Activated T-cell treated with anti-CD3 and anti-CD28 coated beads, Interleukin-2, amount 50 U/mL, for 4 hours (primary cell): Measurements from ENCODE around the gene SGPL1. TPM values are rescaled to one million over a fixed set of nuclear protein-coding genes. Genes with fewer than 3 reads are reported as not detected.
"Not testable (repeated sequence)": the region's sequence is repeated elsewhere in the genome, so short reads cannot be mapped to it uniquely, and the experiment has no call there.

Experiments
- ATAC-seq, 2 donors: fragments of 200-7000 bp; cut with Tn5 transposase; one replicate each; pipeline ENCODE4 v1.10.0; 2021
- DNase-seq: peaks from one replicate; pipeline ENCODE4 v3.0.0-alpha.2; 2020
- H3K27me3 Mint-ChIP-seq: one replicate; pipeline ENCODE4 v1.8.0; 2021; ENCODE audit warnings: low read depth, mixed read lengths
- H3K36me3 Mint-ChIP-seq: one replicate; pipeline ENCODE4 v1.8.0; 2022; ENCODE audit warnings: mixed read lengths; ENCODE audit not compliant: insufficient read depth
- H3K4me1 Mint-ChIP-seq: one replicate; pipeline ENCODE4 v1.8.0; 2021; ENCODE audit warnings: low read depth, mixed read lengths
- H3K4me3 Mint-ChIP-seq: one replicate; pipeline ENCODE4 v1.8.0; 2021; ENCODE audit warnings: mild to moderate bottlenecking, moderate library complexity, mixed read lengths
- H3K9me3 Mint-ChIP-seq: one replicate; pipeline ENCODE4 v1.8.0; 2021; ENCODE audit warnings: mixed read lengths
- total RNA-seq, 3 donors: library from RNA; stranded (reverse); gene quantifications; one replicate each; pipeline ENCODE4 v1.2.1, GENCODE V29; 2021

The SGPL1 gene
- total RNA-seq, 3 donors from 2014 or later = 71.3 to 98.9 (median 90.5) TPM

DNA sequence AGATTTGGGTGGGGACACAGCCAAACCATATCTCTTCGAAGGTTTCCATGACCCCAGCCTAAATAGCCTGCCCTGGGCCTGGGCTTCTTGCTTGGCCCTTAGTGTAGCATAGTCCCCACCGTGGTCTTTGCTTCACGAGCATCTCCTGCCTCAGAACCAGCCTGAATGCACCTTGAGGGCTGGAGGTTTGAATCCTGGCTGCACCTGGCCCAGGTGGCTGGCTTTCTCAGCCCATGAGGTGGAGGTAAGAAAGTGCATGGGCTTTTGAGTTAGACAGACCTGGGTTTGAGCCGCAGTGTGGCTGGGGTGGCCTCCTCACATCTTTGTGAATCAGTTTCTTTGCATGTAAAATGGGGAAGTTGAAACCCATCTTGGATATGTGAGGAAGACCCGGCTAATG, 96.8 kb downstream of the SGPL1 start:
- Mint-ChIP-seq H3K27me3 (peaks cover 12% of the 10 kb centered on the region), H3K4me1 (no peaks in the 10 kb centered on the region), H3K4me3 (no peak overlapping the region), H3K9me3 (no peaks in the 10 kb centered on the region), H3K36me3 (no peaks in the 10 kb centered on the region)
- no peak for DNase-seq
- no peak for ATAC-seq

DNA sequence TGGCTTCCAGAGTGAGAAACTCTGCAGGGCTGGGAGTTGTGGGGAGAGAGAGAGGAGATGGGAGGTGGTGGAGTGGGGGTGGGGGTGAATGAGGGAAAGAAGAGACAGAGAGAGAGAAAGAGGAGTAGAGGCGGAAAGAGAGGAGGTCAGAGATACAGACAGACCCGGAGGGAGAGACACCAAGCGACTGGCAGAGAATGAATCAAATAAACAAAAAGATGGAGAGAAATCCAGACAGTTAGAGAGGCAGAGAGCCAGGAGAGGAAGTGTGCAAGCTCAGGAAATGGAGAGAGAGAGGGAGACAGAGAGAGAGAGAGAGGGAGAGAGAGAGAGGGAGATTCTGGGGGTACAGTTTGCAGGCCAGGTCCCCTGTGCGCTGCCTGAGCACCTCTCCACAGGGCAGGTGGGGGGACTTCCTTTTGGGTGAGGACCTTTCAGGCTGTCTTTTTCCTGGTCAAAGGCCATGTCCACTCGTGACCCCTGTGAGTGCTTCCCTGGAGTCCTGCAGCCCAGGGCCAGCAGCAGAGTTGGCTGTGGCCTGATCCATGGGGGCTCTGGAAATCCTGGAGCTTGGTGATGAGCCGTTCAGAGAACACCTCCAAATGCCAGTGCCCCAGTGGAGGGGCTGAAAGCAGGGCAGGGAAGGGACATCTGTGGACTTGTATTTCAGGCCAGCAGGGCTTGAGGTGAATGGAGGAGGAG, 97.6 kb downstream of the SGPL1 start:
- DNase-seq = no peak
- Mint-ChIP-seq H3K4me3 (no peak overlapping the region), H3K27me3 (peaks cover 15% of the 10 kb centered on the region), H3K9me3 (no peaks in the 10 kb centered on the region), H3K36me3 (no peaks in the 10 kb centered on the region), H3K4me1 (no peaks in the 10 kb centered on the region)
- ATAC-seq = no peak

DNA sequence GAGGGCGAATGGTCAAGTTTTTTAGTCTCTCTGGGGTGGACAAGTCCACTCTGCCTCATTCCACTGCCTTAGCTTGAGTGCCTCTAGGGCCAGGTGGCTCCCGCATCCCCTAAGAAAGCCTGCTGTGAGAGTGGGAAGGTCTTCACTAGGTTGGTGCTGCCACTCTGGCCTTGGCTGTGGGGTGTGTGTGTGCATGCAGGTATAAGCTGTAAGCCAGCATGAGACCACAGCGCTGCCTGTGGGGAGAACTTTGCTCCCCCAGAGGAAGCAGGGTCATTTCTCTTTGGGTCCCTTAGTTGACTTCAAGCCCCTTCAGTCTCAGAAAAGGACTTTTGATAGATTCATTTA, 98.1 kb downstream of the SGPL1 start:
- H3K27me3 Mint-ChIP-seq = peaks cover 15% of the 10 kb centered on the region
- DNase-seq = no peak
- no peaks in the 10 kb centered on the region for H3K4me1 Mint-ChIP-seq
- H3K36me3 Mint-ChIP-seq = no peaks in the 10 kb centered on the region
- no peaks in the 10 kb centered on the region for H3K9me3 Mint-ChIP-seq
- no peak overlapping the region for H3K4me3 Mint-ChIP-seq
- no peak for ATAC-seq

DNA sequence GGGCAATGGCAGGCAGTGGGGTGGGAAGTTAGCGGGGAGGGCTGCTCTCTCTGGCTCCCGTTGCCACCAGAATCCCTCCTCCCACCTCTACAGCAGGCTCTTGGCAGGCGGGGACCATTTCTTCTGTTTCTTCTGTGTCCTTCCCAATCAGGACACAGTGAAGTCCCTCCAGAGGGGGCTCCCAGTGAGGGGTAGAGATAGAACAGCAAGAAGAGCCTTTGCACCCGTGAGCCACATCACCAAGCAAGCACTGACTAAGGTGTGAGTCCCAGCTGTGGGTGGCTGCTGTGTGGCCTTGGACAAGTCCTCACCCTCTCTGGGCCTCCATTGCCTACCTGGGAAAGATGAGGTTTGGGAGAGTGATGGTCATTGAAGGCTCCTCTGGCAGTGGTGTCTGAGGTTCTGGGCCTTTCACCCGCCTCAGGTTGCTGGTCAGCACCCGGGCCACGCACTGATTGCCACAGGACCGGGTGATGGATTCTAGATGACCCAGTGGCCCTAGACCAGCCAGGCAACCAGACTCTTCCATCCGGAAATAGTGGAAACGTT, 98.6 kb downstream of the SGPL1 start:
- no peak overlapping the region for H3K4me3 Mint-ChIP-seq
- ATAC-seq = no peak
- no peaks in the 10 kb centered on the region for H3K4me1 Mint-ChIP-seq
- DNase-seq = no peak
- H3K36me3 Mint-ChIP-seq = no peaks in the 10 kb centered on the region
- H3K9me3 Mint-ChIP-seq = no peaks in the 10 kb centered on the region
- H3K27me3 Mint-ChIP-seq = peaks cover 16% of the 10 kb centered on the region

DNA sequence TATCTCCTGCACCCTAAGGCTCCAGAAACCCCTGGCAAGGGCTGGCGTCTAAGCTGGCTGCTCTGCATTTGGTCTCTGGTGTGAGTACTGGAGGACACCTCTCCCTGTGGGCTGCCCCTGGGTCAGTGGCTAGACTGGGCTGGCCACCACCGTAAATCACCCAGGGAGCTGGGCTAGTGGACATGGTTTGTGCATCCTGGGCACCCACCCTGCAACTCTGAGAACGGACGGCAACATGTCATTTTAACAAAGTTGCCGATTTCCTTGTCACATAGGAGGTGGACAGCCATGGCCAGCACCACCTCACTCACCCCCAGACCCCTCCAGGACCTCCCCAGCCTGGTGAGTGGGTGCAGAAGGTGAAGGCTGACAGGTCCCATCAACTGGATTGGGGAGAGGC, 99.5 kb downstream of the SGPL1 start:
- H3K9me3 Mint-ChIP-seq = no peaks in the 10 kb centered on the region
- no peaks in the 10 kb centered on the region for H3K4me1 Mint-ChIP-seq
- ATAC-seq = no peak
- no peak for DNase-seq
- H3K4me3 Mint-ChIP-seq = no peak overlapping the region
- no peaks in the 10 kb centered on the region for H3K36me3 Mint-ChIP-seq
- peaks cover 20% of the 10 kb centered on the region for H3K27me3 Mint-ChIP-seq

DNA sequence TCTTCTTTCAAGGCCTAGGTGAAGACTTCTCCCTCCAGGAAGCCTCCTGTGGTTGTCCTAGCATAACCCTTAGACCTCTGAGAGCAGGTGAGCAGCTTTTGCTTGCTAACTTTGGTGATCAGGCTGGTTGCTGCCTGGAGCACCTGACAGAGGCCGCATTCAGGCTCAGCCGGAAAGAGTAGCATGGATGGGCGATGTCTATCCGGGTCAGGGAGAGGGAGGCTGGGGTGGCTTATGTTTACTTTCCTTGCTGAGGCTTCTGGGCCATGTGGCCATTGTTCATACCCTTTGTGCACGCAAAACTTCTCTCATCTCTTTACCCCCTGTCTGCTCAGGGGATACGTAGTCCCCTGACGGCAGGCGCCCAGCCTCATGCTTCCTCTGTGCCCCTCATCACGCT, 100.1 kb downstream of the SGPL1 start:
- Mint-ChIP-seq H3K9me3 (no peaks in the 10 kb centered on the region), H3K4me3 (no peak overlapping the region), H3K36me3 (no peaks in the 10 kb centered on the region), H3K4me1 (no peaks in the 10 kb centered on the region), H3K27me3 (peaks cover 20% of the 10 kb centered on the region)
- no peak for ATAC-seq
- DNase-seq = no peak

DNA sequence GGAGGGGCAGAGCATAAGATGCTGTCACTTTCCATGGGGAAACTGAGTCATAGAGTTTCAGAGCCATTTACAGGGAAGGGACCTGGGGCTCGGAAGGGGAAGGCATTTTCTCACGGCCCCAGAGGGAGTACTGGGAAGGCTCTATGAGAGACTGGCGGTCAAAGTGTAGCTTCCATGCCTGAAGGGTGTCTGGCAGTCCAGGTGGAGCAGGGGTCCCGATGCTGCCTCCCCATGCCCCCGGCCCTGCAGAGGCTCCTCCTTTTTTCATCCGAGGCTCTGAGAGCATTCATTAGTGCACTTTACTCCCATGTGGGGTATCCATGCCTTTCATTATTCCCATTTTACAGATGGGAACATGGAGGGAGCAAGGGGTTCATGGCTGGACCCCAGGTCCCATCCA, 100.5 kb downstream of the SGPL1 start:
- Mint-ChIP-seq H3K4me1 (no peaks in the 10 kb centered on the region), H3K27me3 (peaks cover 20% of the 10 kb centered on the region), H3K36me3 (no peaks in the 10 kb centered on the region), H3K4me3 (no peak overlapping the region), H3K9me3 (no peaks in the 10 kb centered on the region)
- ATAC-seq (no peak), DNase-seq (no peak)

DNA sequence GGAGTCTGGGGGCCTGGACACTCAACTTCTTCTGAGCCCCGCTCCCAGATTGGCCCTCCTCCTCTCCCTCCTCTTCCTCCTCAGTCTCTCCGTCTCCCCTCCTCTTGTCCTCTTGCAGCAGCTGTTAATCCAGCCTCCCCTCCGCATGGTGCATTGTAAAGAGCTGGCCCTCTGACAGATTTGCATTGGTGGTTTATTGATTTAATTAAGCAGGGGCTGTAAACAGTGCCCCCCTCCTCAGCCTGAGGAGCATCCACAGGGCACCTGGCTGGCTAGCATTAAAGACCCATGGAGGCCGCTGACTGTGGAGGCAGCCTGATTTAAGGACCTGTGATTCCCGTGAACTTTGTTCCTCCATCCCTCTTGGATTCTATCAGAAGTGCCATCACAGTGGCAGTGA, 101.5 kb downstream of the SGPL1 start:
- Mint-ChIP-seq H3K4me3 (no peak overlapping the region), H3K9me3 (no peaks in the 10 kb centered on the region), H3K4me1 (no peaks in the 10 kb centered on the region), H3K36me3 (no peaks in the 10 kb centered on the region), H3K27me3 (peaks cover 22% of the 10 kb centered on the region)
- DNase-seq (no peak), ATAC-seq (no peak)

DNA sequence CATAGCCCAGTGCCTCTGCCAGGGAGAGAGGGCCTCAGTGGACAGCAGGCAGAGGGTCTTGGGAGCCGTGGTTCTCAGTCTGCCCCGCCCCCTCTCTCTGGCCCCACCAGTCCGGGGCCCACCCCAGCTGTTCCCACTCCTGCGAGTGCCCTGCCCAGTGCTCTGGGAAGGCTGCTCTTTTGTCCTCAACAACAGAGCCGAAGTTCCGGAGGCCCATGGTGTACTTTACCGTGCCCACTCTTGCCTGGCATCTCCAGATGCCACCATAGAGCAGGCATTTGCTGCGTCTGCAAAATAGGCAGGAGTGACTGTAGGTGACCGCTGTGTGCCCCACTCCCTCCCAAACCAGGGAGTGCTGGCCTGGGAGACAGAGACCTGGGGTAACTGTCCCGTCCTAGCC, 101.9 kb downstream of the SGPL1 start:
- no peaks in the 10 kb centered on the region for H3K36me3 Mint-ChIP-seq
- ATAC-seq (no peak), DNase-seq (no peak)
- H3K27me3 Mint-ChIP-seq = peaks cover 22% of the 10 kb centered on the region
- H3K4me1 Mint-ChIP-seq = no peaks in the 10 kb centered on the region
- no peak overlapping the region for H3K4me3 Mint-ChIP-seq
- no peaks in the 10 kb centered on the region for H3K9me3 Mint-ChIP-seq

DNA sequence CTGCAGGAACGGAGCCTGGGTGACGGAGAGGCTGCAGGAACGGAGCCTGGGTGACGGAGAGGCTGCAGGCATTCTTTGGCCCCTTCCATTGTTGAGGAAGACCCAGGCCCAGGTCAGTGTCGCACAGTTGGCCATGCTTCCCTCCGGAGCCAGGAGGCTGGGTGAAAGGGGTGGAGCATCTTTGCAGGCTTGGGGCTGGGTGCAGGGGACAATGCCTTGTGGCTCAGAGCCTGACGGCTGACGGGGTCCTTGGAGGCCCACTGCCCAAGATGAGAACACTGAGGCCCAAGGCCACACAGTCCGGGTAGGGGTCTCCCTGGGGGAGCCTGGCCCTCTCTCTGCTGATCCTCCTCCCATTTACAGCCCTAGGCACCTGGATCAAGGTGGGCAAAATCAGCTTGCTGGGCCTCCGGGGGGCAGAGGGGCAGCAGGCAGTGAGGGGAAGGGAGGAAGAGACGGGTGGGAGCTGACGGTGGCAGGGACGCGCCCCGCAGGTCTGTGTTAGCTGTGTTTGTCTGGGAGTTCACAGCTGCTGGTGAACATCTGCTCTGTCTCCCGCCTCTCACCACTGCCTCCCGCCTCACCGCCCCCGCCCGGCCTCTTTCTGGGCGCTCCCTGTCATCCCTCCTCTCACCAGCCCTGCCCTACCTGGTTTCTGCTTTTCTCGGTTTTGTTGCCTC, 103.2 kb downstream of the SGPL1 start:
- no peaks in the 10 kb centered on the region for H3K36me3 Mint-ChIP-seq
- H3K4me3 Mint-ChIP-seq = no peak overlapping the region
- ATAC-seq (no peak), DNase-seq (no peak)
- no peaks in the 10 kb centered on the region for H3K9me3 Mint-ChIP-seq
- H3K4me1 Mint-ChIP-seq = no peaks in the 10 kb centered on the region
- H3K27me3 Mint-ChIP-seq = peaks cover 25% of the 10 kb centered on the region

DNA sequence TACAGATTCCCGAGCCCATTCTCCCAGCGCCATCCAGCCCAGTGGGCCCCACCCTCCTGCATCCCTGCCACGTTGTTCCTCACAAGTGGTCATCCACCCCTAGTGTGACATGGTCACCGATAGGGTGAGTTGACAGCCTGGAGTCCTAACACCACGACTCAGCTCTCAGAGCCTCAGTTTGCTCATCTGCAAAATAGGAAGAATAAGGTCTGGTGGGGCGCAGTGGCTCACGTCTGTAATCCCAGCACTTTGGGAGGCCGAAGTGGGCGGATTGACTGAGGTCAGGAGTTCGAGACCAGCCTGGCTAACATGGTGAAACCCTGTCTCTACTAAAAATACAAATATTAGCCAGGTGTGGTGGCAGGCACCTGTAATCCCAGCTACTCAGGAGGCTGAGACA, 104.2 kb downstream of the SGPL1 start:
- H3K9me3 Mint-ChIP-seq, H3K4me3 Mint-ChIP-seq, H3K36me3 Mint-ChIP-seq, H3K4me1 Mint-ChIP-seq, ATAC-seq, DNase-seq: not testable (repeated sequence)
- H3K27me3 Mint-ChIP-seq = peaks cover 25% of the 10 kb centered on the region

DNA sequence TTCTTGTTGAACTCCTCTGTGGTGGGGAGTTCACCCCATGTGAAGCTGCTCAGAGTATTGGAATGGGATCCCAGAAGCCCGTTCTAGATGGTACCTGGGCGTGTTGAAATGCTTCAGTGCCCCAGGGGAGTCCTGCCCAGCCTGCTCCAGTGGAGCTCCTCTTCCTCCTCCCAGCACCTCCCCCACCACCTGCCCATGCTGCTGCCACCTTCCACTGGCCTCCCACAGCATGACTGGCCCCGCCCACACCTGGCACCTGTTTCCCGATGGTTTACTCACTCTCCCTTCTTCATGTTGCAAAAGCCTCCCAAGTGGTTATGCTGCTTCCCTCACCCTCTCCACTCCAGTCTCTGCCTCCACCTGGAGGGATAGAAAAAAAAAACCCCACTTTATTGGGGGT, 104.8 kb downstream of the SGPL1 start:
- Mint-ChIP-seq H3K9me3 (no peaks in the 10 kb centered on the region), H3K4me3 (no peak overlapping the region), H3K36me3 (no peaks in the 10 kb centered on the region), H3K4me1 (peaks cover 1% of the 10 kb centered on the region), H3K27me3 (peaks cover 25% of the 10 kb centered on the region)
- ATAC-seq (no peak), DNase-seq (no peak)

DNA sequence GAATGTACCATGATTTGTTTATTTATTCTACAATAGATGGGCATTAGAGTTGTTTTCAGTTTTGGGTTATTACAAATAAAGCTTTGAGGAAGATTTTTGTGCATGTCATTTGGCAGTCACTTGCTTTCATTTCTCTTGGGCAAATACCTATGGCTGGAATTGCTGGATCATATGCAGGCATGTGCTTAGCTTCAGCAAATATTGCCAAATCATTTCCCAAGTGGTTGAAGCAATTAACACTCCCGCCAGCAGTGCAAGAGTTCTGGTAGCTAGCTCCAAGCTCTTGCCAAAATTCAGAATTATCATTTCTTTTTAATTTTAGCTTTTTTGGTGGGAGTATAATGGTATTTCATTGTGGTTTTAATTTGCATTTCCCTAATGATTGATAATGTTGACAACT, 105.5 kb downstream of the SGPL1 start:
- peaks cover 1% of the 10 kb centered on the region for H3K4me1 Mint-ChIP-seq
- peaks cover 17% of the 10 kb centered on the region for H3K27me3 Mint-ChIP-seq
- no peaks in the 10 kb centered on the region for H3K36me3 Mint-ChIP-seq
- ATAC-seq (no peak), DNase-seq (no peak)
- H3K9me3 Mint-ChIP-seq = no peaks in the 10 kb centered on the region
- no peak overlapping the region for H3K4me3 Mint-ChIP-seq

DNA sequence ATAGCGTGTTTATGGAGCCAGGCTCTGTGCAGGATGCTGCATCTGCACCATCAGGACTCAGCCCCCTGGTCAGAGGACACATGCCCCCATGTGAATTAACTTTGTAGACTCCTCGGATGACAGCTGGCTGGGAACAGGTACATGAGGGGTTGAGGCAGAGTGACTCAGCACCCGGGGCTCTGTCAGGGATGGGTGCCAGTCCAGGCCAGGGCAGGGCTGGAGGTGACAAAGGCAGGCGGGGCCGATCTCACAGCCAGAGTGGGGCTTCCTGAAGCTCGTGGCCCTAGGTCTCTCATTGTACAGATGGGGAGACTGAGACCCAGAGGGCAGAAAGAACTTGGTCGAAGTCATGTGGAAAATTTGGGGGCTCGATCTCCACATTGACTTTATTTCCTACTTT, 107.9 kb downstream of the SGPL1 start:
- H3K4me1 Mint-ChIP-seq = peaks cover 1% of the 10 kb centered on the region
- DNase-seq (no peak), ATAC-seq (no peak)
- peaks cover 10% of the 10 kb centered on the region for H3K27me3 Mint-ChIP-seq
- no peak overlapping the region for H3K4me3 Mint-ChIP-seq
- H3K36me3 Mint-ChIP-seq = no peaks in the 10 kb centered on the region
- H3K9me3 Mint-ChIP-seq = no peaks in the 10 kb centered on the region
